Measurements from ENCODE around the gene VSIG10. TPM values are rescaled to one million over a fixed set of nuclear protein-coding genes. Genes with fewer than 3 reads are reported as not detected.

Gene VSIG10
- total and polyA plus RNA-seq, 2 of the 4 experiments (the other 2 are of a cell fraction) = 5.9 to 10.0 TPM

GRCh38 chr12:118070650-118071049 is 33.2 kb downstream of the VSIG10 start:
- BruUV-seq (replicated peaks) = no TSS peak
- no peak overlapping the region for H4K91ac ChIP-seq (ENCODE audit: insufficient read depth, low read depth, low read length)
- H2AK9ac ChIP-seq (replicated peaks; ENCODE audit: low read depth, low read length, poor library complexity) = no peak overlapping the region
- ATAC-seq (ENCODE audit: low read depth) (no peak), DNase-seq (no peak)
- POLR2A ChIA-PET (ENCODE audit: unreplicated experiment) = no interaction called here
- no peak overlapping the region for H3K14ac ChIP-seq (replicated peaks; ENCODE audit: low read depth, low read length)
- CTCF ChIA-PET = no interaction called here
- in situ Hi-C loops (cut with MboI; ENCODE audit: low sequenced_read_pairs) = no loop called here
- H3K79me1 ChIP-seq (ENCODE audit: low read depth in 1 of 2, low read length in 2 of 2) = no peaks in the 10 kb centered on the region
- H3K36me3 ChIP-seq (ENCODE audit: control insufficient read depth, insufficient read depth, low read length) = peaks cover 4% of the 10 kb centered on the region; the same call in 1 of the 2 replicates
- H3K18ac ChIP-seq (ENCODE audit: low read depth, low read length) = no peak overlapping the region
- dilution Hi-C loops (cut with HindIII; ENCODE audit: low sequenced_read_pairs, unreplicated experiment) = no loop called here
- no peaks in the 10 kb centered on the region for H3K9me3 ChIP-seq (ENCODE audit: control insufficient read depth, insufficient read depth, low read length)
- no peak overlapping the region for H3K4ac ChIP-seq (ENCODE audit: low read depth, low read length)
- no peak overlapping the region for H2BK120ac ChIP-seq (ENCODE audit: low read depth, low read length)
- H3K4me3 ChIP-seq (ENCODE audit: insufficient read depth, low read depth, low read length) = no peak overlapping the region
- no peak overlapping the region for H3K4me2 ChIP-seq (ENCODE audit: low read depth, low read length)
- H3K27me3 ChIP-seq (ENCODE audit: control insufficient read depth, insufficient read depth, low read length) = no peaks in the 10 kb centered on the region
- no peak for TF ChIP-seq SMC3 (IDR thresholded peaks at IDR 0.05; ENCODE audit: low read depth, low read length)
- TF ChIP-seq CEBPB (IDR thresholded peaks at IDR 0.05; ENCODE audit: low read depth, low read length) = no peak
- TF ChIP-seq CHD1 (IDR thresholded peaks at IDR 0.05; ENCODE audit: low read depth, low read length) = no peak
- no peak for TF ChIP-seq MAZ (IDR thresholded peaks at IDR 0.05; ENCODE audit: borderline replicate concordance, low read depth, low read length)
- TF ChIP-seq BHLHE40 (IDR thresholded peaks at IDR 0.05; ENCODE audit: low read depth, low read length) = no peak
- TF ChIP-seq USF2 (IDR thresholded peaks at IDR 0.05; ENCODE audit: low read depth, low read length) = no peak
- no peak for TF ChIP-seq RAD21 (IDR thresholded peaks at IDR 0.05; ENCODE audit: low read length)
- TF ChIP-seq ELK1 (IDR thresholded peaks at IDR 0.05; ENCODE audit: borderline replicate concordance, low read depth, low read length) = no peak
- no peak for TF ChIP-seq POLR2A (IDR thresholded peaks at IDR 0.05; ENCODE audit: low read depth, low read length)
- no peak for TF ChIP-seq CTCF (conservative IDR thresholded peaks at IDR 0.05; ENCODE audit: low read depth, low read length)
- TF ChIP-seq MAFK (IDR thresholded peaks at IDR 0.05; ENCODE audit: low read depth, low read length) = no peak
- H3K23ac ChIP-seq (ENCODE audit: low read depth, low read length) = no peak overlapping the region
- 0 out of 2 replicates have a peak, but pooled peaks cover 4% of the 10 kb centered on the region for H3K9me1 ChIP-seq (ENCODE audit: insufficient read depth, low read length)
- no peak overlapping the region for H2BK20ac ChIP-seq (ENCODE audit: low read depth, low read length)
- no peak overlapping the region for H3K56ac ChIP-seq (ENCODE audit: extremely low read depth, insufficient read depth, low read length)
- 100% methylated on average over 1 of the region's 3 CpGs; no CpG with 5 or more reads in 1 of the 2 experiments for WGBS, 2 experiments (ENCODE audit: extremely low coverage in 2 of 2, insufficient read length in 1 of 2)
- H3K4me1 ChIP-seq (ENCODE audit: control insufficient read depth, insufficient read depth, low read length) = no peaks in the 10 kb centered on the region
- H2BK5ac ChIP-seq (ENCODE audit: low read depth, low read length, poor library complexity, severe bottlenecking) = no peak overlapping the region
- intact Hi-C loops (cut with micrococcal nuclease) = no loop called here
- no peak overlapping the region for H2AK5ac ChIP-seq (ENCODE audit: low read depth, low read length)
- no peak overlapping the region for H2AFZ ChIP-seq (replicated peaks; ENCODE audit: low read length, poor library complexity)
- H4K5ac ChIP-seq (ENCODE audit: low read depth, low read length) = no peak overlapping the region
- H3K27ac ChIP-seq (ENCODE audit: insufficient read depth, low read length) = no peak overlapping the region
- H2BK15ac ChIP-seq (ENCODE audit: low read depth, low read length) = no peak overlapping the region
- H4K8ac ChIP-seq (ENCODE audit: low read depth in 2 of 2, low read length in 2 of 2) = no peak overlapping the region
- no peaks in the 10 kb centered on the region for H4K20me1 ChIP-seq (ENCODE audit: insufficient read depth, low read length)
- H3K9ac ChIP-seq (ENCODE audit: low read depth, low read length) = no peak overlapping the region

All from IMR-90 (cell line).